GM18502 (cell line): ENCODE data around the gene TWSG1.
"Not testable (repeated sequence)": the region's sequence is repeated elsewhere in the genome, so short reads cannot be mapped to it uniquely, and the experiment has no call there.

Source experiments
- ATAC-seq: cut with Tn5 transposase; IDR thresholded peaks from one replicate; pipeline ENCODE4 v1.9.1; 2021; ENCODE audit warnings: mild to moderate bottlenecking; ENCODE audit not compliant: unreplicated experiment, poor library complexity

TWSG1 gene

DNA sequence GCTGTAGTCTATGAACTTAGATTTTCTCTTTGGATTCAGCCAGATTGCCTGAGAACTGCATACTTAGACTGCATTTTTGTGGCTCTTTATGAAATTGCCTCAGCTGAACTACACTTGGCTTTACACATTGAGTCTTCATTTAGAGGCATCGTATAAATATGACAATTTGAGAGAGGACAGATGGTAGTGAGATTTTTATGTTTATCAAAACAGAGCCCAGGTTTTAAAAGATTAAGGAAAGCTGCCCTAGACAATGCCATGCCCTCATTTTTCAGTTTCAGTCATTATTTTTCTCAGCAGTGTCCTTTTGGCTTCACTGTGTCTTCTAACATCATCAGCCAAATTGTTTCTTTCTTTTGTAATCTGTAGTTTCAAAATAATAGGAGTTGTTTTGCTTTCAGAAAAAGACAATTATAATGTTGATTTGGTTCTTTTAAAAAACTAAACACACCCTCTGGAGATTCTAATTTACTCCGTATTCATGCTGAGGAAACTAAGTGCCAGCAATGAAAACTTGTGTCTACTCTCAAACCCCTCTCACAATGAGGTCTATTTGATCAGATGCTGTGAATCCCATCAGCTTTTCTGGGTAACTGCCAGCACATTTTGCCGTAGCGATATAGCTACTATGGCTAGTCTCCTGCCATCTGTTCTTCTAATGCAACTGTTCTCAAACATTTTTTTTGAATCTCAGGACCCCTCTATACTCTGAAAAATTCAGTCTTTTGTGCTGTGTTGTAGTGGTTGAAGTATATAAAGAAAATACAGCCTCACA lies 46.2 kb downstream of the TWSG1 start:
- ATAC-seq = no peak

DNA sequence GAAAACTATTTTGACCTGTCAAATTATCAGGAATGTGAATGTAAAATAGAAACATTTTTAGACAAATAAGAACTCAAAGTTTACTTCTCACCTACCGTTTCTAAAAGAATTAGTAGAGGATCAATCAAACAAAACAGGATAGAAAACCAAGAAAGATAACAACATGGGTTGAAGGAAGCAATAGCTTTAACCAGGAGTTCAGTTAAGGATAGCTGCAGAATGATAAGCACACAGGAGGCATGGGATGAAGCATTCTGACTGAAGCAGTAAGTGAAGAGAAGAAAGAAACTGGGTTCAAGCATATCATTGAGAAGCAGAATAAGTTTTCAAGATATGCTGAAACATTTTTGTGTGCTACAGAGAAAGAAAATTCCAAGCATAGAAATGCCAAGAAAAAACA lies 52.3 kb downstream of the TWSG1 start:
- no peak for ATAC-seq

DNA sequence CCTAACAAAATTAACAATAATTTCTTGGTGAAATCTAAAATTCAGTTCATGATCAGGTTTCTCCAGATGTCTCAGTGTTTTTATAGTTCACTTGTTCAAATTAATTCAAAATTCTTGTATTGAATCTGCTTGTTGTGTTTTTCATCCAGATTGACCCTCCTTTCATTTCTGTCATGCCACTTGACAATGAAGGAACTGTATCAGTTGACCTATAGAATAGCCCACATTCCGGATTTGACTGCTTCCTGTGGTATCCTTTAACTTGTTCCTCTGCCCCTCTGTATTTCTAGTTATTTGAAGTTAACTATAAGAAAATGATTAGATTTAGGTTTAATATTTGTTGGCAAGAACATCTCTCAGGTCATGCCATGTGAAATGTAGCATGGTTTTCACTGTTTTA lies 53.3 kb downstream of the TWSG1 start:
- no peak for ATAC-seq

DNA sequence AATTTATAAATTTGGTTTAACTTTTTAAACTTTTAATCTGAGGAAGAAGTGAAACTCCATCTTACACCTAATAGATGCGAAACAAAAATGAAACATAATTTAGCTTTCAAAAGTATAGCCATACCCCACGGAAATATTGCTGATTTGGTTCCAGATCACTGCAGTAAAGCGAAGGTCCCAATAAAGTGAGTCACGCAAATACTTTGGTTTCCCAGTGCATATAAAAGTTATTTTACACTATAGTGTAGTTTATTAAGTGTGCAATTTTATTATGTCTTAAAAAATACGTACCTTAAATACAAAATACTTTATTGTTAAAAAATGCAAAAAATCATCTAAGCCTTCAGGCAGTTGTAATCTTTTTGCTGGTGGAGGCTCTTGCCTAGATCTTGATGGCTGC lies 55.1 kb downstream of the TWSG1 start:
- no peak for ATAC-seq

DNA sequence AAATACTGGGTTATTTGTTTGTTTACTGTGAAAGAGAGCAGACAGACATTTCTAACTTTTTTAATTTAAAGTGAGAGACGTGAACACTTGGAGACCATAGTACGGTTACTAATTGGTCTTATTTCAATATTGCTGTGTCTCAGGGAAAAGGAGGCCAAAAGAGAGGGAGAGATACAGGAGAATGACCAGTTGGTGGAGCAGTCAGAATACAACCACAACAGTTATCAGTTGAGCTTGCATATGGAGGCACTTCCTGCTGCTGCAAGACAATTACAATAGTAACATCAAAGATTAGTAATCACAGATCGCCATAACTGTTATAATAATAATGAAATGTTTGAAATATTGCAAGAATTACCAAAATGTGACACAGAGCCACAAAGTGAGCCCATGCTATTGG lies 58.2 kb downstream of the TWSG1 start:
- ATAC-seq = no peak

DNA sequence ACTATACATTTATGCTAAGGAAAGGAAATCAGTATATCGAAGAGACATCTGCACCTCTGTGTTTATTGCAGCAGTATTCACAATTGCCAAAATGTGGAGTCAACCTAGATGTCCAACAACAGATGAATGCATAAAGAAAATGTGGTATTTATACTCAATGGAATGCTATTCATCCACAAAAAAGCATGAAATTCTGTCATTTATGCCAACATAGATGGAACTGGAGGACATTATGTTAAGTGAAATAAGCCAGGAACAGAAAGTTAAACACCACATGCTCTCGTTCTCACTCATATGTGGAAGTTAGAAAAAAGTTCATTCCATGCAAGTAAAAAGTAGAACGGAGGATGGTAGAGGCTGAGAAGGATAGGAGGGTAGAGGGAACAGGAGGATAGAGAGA lies 59.5 kb downstream of the TWSG1 start:
- no peak for ATAC-seq

DNA sequence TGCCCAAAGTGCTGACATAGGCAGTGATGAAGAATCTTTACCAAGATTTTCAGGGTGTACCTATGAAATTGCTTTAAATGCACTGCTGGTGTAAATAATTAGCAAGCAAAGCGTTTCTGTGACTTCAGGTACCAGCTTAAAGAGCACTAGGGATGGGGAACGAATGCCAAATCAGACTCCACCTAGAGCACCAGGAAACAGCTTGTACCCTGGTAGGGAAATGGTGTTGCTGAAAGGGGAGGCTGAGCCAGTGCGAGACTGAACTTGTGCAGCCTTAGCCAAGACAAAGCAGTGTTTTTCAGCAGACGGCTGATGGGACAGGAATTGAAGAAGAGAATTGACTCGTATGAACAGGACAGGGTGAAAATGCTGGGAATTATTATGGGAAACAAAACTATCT lies 65.6 kb downstream of the TWSG1 start:
- no peak for ATAC-seq

DNA sequence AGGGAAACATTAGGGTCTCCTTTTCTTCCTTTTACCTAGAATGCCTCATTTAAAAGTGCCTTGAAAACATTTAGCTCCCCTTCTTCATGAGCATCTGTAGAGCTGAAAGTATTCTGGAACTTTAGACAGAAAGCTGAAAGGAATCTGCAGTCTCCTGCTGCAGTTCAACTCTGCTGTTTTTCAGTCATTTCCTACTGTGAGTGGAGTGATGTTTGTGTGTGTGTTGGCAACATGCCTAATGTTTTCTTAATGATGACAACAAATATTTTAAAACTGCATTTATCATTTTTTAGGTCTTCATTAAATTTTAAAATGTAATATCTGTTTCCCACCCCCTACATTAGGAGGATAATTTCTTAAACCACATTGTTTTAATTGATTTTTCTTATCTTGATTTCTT lies 66.6 kb downstream of the TWSG1 start:
- no peak for ATAC-seq

DNA sequence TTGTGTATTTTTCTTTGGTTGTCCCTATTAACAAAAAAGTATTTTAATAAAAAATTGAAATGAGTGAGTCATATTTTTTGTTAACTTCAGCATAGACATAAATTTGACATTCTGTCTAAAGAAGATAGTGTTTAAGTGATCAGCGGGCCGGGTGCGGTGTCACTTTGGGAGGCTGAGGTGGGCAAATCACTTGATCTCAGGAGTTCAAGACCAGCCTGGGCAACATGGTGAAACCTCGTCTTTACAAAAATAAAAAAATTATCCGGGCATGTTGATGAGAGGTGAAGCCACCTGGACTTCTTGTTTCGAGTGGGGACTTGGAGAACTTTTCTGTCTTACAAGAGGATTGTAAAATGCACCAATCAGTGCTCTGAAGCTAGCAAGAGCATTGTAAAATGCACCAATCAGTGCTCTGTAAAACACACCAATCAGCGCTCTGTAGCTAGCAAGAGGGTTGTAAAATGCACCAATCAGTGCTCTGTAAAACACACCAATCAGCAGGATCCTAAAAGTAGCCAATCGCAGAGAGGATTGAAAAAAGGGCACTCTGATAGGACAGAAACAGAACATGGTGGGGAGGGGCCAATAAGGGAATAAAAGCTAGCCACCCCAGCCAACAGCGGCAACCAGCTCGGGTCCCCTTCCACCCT lies 67.9 kb downstream of the TWSG1 start:
- not testable (repeated sequence) for ATAC-seq

DNA sequence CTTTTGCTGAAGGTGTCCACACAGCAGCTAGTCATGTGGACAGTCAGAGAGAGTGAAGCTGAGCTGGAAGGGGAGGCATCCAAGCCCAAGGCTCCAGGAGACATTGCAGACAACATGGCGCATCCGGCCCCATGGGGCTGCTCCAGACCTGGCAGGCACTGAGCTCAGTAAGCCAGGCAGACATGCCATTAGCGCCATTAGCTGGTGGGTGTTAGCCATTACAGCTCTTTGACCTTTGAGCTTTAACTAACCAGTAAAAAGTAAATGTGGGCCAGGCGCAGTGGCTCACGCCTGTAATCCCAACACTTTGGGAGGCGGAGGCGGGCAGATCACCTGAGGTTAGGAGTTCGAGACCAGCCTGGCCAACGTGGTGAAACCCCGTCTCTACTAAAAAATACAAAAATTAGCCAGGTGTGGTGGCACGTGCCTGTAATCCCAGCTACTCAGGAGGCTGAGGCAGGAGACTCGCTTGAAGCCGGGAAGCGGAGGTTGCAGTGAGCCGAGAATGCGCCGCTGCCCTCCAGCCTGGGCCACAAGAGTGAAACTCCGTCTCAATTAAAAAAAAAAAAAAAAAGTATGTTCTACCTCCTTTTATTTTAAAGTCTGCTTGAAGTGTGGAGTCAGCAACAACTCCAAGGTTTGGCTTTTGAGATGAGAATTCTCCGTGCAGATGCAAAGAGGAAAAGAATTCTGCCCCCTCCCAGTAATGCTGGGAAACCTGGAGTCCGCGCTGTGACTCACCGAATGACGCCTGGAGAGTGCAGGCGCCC lies 69.4 kb downstream of the TWSG1 start:
- no peak for ATAC-seq

DNA sequence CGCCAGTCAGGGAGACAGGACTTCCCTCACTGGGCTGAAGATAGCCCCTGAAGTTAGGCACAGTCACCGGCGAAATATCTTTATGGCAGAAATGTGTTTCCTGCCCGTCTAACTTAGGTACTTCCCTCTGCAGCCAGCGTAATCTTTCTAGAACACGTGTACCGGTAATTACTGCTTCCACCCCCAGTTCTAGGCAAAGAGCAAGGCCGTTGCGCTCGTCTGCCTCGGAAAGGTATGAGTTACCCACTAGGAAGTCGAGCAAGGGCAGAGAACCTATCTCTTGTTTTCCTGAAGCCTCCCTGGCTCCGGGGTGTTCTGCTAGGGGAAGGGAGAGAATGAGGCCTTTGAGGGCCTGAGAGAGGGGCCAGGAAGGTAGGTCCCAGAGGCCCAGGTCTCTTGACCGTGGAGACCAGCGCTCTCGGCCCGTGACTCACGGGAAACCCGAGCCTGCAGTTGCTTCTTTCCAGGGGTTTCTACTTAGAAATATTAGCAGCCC lies 70.0 kb downstream of the TWSG1 start:
- ATAC-seq = no peak

DNA sequence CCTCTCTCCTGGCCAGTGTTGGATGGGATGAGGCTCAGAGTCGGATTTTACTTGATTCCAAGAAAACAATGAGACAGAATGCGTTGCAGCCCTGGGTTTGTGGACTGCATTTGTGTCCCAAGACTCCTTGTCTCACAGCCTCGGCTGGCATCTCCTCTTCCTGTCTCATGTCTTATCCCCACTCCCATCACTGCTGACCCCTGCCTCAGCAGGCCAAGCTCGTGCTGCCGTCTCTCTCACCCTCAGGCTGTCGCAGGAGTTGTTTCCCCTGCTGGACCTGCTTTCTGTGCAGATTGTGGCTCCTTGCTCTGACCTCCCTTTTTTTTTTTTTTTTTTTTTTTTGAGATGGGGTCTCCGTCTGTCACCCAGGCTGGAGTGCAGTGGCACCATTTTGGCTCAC lies 70.6 kb downstream of the TWSG1 start:
- no peak for ATAC-seq

DNA sequence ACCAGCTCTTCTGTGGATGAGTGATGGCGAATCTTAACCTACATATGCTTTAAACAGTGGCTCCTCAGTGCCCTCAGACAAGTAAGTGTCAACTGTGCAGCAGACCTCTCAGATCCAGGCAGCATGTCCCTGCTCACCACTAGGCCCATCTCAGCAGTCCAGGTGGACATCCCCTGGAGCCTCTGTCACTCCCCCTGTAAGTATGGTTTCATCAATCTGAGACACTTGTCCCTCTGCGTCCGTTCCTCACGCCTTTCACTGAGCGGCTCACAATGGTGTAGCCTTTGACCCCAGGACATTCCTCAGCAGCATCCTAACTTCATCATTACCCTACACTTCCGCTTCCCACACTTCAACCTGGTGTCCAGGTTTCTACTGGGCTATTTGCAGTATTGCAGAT lies 71.4 kb downstream of the TWSG1 start:
- no peak for ATAC-seq

DNA sequence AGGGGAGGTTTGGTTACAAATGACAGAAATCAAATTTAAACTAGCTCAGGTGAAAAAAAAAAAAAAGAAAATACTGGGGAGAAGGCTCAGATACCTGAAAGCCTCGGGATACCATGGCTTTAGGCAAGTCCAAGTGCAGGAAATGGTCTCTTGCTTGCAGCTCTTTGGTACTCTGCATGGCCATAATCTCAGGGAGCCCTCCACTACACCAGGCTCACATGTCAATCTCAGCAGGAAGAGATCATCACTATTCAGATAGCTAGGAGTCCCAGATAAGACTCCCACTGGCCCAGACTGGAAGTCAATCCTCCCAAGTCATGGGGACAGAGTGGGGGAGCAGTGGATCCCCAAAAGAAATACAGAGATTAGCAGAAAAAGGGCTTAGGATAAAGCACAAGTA lies 75.9 kb downstream of the TWSG1 start:
- no peak for ATAC-seq

DNA sequence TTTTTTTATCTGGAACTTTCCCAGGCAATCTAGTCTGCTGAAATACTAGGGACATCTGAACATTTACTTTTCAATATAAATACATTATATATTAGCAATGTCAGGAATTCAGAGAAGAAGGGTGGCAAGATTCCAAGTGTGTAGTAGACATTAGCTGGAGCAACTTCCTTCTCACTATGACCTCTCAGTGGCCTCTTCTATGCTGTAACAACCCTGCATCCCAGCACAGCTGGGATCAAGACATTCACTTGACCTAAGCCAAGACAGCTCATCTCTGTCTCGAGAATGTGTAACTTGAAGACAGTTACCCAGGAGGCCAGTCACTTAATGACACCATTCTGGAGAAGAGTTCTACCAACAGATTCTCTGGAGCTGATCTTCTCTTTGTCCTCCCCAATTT lies 79.0 kb downstream of the TWSG1 start:
- no peak for ATAC-seq

DNA sequence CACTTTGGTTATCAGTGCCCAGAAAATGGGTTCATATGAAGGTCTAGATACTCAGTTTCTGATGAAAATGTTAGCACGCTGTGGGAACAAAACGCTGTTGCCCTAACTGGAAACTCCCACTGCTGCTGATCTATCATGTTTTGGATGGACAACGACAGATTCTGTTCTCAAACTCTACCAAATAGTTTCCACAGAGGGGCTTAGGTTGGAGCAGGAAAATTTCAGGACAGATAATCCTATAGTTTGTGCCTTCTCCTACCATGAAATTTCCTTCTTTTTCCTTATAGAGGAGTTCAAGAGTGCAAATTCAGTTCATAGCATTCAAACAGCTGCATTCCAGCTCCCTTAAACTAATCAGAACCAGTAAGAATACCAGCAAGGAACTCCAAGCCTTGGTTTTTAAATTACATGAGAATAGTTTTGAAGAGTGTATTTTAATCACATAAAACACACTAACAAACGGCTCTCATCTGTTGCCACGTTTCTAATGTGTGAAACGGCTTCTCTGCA lies 82.0 kb downstream of the TWSG1 start:
- ATAC-seq = no peak

DNA sequence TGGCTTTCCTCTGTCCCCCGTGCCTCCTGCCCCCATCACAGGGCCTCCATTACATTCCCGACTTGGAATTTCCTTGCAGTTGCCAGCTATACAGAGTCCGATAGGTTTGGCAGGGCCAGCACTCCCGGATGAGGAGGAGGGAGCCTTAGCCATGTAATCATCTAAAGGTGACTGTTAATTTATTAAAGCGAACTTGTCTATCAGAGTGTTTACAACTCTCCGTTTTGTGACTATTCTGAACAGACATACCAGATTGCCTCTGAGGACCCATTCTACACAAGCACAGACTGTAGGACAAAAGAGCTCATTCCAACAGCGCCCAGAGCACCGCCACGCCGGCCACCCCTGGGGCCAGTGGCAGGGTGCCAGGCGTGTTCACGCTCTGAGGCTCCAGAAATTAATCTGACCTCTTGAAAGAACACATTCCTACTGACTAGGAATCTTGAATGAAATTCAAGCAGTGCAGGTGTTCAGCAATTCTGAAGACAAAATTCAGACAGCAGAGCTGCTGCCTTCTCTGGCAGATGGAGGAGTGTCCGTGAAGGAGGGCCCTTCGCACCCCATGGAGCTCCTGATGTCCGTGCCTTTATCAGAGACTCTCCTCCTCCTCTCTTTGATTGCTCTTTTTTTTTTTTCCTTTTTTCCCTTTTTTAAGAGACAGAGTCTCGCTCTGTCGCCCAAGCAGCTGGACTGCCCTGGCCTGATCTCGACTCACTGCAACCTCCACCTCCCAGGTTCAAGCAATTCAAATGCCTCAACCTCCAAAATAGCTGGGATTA lies 82.7 kb downstream of the TWSG1 start:
- ATAC-seq = no peak

DNA sequence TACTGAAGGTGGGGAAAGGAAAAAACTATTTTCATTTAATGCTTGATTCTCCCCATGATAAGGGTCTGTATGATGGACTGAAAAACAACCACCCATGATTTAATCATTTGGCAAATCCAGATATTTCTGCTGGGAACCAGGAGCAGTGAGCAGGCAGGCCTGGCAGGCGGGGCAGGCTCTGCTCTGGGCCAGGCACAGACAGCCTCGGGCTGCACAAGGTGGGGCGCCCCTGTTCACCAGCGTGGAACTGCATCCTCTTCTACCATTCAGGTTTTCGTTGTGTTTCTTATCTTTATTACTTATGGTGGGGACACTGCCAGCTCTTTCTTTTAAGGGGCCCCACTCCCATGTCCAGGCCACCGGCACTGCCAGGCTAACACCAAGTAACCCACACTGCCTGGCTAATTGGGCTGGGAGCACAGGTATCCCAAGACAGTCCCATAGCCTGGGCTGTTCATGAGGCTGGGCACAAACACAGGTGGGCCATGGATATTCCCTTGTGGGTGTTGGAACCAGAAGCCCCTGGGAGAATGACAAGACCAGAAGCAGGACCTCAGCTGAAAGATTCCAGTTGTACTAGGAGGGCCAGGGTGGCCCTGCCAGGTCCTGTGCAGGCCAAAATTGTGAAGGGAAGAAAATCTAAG lies 83.6 kb downstream of the TWSG1 start:
- no peak for ATAC-seq

DNA sequence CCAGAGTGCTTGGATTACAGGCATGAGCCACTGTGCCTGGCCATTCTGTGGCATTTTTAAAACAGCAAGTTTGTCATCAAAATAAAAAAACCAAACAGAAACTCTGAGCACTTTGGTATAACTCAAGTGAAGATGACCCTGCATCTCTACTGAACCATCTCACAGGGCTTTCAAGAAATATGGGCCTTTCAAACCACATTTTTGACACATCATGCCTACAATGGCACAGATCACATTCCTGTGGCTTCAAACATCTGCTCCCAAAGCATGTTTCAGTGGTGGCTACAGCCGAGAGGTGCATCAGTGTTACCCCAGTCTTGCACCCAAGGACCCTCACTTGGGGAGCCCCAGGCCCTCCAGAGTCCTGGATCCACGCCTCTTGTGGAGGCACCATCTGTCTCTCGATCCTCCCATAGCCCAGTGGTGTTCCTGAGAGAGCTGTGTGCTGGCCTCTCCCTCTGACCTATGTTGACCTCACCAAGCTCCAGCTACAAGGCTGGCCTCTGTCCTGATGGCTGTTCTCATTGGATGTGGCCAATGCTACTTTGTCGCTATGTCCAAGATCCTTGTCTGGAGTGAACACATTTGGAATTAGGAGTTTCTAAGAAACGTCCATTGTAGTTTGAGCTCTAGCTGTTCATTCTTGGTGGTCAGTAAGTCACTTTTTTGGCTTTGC lies 85.5 kb downstream of the TWSG1 start:
- ATAC-seq = no peak
